Activated naive CD8-positive, alpha-beta T cell treated with anti-CD3 and anti-CD28 coated beads, Interleukin-2, amount 10 ng/mL, durations not matched to agents 7 days and 5 days (primary cell): ENCODE data around the gene PSME4. TPM values are rescaled to one million over a fixed set of nuclear protein-coding genes. Genes with fewer than 3 reads are reported as not detected.

Experiments
- microRNA-seq: library from miRNA; unstranded; fragments of <30 nt; microRNA quantifications from one replicate; pipeline ENCODE4 v1.2.0, GENCODE V29; 2022
- total RNA-seq, 2 experiments: library from RNA; stranded (reverse); gene quantifications; one replicate each; pipeline ENCODE4 v1.2.3, GENCODE V29; 2021

The PSME4 gene
- total RNA-seq, 2 experiments from 2014 or later, result 52.6 to 54.2 TPM

Small RNA genes lying within 50 kb of the gene (microRNA-seq; reads per million reads assigned to microRNA genes)
- gene MIR3682, result not detected

Other genes with a start within 250 kb of the PSME4 start
- 1 to 10 TPM; 5.5 to 7.3 TPM for gene CHAC2, start 203.2 kb downstream of the PSME4 start, total RNA-seq
- 10 to 100 TPM; 29.8 to 32.1 TPM for gene ASB3, start 184.0 kb downstream of the PSME4 start, total RNA-seq
- gene ERLEC1, start 183.9 kb downstream of the PSME4 start, total RNA-seq, result 10 to 100 TPM; 22.2 to 22.8 TPM
- gene GPR75, start 111.0 kb downstream of the PSME4 start, total RNA-seq, result 1 to 10 TPM; 2.9 to 3.3 TPM
- 10 to 100 TPM; 13.9 TPM for gene ACYP2, start 144.6 kb upstream of the PSME4 start, total RNA-seq